ENCODE data around the gene TXLNG.
"Not testable (repeated sequence)": the region's sequence is repeated elsewhere in the genome, so short reads cannot be mapped to it uniquely, and the experiment has no call there.

The TXLNG gene

DNA sequence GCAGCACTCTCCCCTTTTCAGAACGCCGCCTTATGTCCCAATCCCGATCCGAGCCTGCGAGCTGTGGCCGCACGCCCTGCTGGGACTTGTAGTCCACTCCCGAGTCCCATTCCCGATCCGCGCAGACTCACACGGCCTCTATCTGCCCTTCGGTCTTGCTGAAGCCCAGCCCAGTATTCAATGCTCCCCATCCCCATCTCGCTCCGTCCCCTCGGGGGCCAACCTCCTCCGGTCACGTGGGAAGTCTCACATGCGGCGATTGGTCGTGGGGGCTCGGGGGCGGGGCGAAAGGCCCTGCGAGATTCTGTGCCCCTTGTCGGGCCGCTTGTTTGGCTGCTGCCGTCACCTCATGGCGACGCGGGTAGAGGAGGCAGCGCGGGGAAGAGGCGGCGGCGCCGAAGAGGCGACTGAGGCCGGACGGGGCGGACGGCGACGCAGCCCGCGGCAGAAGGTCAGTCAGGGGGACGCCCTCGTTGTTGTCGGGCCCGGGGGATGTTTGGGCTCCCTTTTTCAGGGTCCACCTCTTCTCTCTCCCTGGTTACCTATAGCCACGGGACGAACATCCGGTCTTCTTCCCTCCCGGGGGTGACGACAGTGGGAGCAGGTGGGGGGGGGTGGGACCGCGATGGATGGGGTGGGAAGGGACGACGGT is at the start of gene TXLNG:
Gene TXLNG, plus strand, starts transcription at position 328 of the 652 bp plus-strand sequence. Its CDS starts 22 bp downstream, at position 350.
- H3K36me3 Mint-ChIP-seq (ENCODE audit: low read depth) = peaks cover 12% of the 10 kb centered on the region
- H3K4me1 Mint-ChIP-seq (ENCODE audit: low read depth) = peaks cover 16% of the 10 kb centered on the region
- H3K4me3 Mint-ChIP-seq = peak within 1 kb of the TSS; percentile 91
- H3K9me3 Mint-ChIP-seq = no peaks in the 10 kb centered on the region
- H3K27ac Mint-ChIP-seq = peak within 1 kb of the TSS; percentile 92
- H3K27me3 Mint-ChIP-seq = no peaks in the 10 kb centered on the region

DNA sequence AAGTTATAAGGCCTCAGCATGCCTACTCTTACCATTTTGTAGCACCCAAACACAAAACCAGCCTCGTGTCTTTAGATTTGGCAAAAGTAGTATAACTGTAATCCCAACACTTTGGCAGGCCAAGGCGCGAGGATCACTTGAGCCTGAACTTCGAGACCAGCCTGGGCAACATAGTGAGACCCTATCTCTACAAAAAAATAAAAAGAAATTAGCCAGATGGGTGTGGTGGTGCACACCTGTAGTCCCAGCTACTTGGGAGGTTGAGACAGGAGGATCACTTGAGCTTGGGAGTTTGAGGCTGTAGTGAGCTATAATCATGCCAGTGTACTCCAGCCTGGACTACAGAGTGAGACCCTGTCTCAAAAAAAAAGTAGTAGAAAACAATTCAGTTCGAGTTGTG is 49.2 kb upstream of the TXLNG start:
- Mint-ChIP-seq H3K27me3 (no peaks in the 10 kb centered on the region), H3K36me3 (ENCODE audit: low read depth) (peaks cover 12% of the 10 kb centered on the region), H3K4me1 (ENCODE audit: low read depth) (no peaks in the 10 kb centered on the region), H3K27ac (no peak overlapping the region), H3K9me3 (no peaks in the 10 kb centered on the region), H3K4me3 (no peak overlapping the region)

DNA sequence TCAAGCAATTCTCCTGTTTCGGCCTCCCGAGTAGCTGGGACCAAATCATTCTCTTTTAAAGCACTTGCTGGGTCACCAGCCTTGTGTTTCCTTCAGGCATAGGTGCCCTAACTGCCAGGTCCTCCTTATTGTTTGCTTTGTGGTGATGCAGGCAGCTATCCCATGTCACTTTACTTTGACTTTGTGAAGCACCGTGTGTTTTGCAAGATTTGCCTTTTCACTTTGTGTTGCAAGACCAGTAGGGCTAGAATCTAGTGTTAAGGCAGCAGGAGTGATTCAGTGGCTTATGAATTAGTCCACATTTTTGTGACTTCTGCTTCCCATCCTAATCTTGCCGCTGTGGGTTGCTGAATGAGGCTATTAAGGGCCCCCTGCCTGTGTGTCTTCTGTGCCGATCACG is 46.7 kb upstream of the TXLNG start:
- Mint-ChIP-seq H3K27me3 (no peaks in the 10 kb centered on the region), H3K9me3 (no peaks in the 10 kb centered on the region), H3K36me3 (ENCODE audit: low read depth) (peaks cover 21% of the 10 kb centered on the region), H3K4me1 (ENCODE audit: low read depth) (no peaks in the 10 kb centered on the region), H3K4me3 (no peak overlapping the region), H3K27ac (no peak overlapping the region)

DNA sequence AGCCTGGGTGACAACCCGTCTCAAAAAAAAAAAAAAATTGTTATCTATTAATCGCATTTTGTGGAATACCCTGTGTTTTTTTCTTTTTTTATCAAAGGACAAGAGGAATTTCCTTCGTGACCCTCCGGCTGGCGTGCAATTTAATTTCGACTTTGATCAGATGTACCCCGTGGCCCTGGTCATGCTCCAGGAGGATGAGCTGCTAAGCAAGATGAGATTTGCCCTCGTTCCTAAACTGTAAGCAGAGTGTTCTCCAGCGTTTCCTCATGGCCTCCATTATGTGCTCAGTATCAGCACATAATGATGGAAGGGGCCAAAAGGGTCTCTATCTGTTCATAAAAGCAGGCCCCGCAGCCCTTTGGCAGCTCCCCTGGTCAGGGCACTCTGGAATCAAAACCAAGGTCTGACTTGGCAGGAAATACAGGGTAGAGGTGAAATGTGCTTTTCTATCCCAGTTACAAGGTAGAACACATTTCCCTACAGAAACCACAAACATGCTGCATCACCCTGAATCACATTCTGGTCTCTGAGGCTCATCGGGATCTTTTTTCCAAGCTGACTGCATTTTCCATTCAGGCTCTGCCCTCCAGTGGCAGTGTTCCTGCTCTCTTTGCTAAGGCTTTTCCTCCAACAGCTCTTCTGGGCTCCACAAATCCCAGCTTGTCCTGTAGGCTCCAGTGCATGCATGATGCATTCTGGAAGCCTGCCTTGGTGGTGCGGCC is 42.5 kb upstream of the TXLNG start:
- H3K36me3 Mint-ChIP-seq (ENCODE audit: low read depth) = peaks cover 13% of the 10 kb centered on the region

DNA sequence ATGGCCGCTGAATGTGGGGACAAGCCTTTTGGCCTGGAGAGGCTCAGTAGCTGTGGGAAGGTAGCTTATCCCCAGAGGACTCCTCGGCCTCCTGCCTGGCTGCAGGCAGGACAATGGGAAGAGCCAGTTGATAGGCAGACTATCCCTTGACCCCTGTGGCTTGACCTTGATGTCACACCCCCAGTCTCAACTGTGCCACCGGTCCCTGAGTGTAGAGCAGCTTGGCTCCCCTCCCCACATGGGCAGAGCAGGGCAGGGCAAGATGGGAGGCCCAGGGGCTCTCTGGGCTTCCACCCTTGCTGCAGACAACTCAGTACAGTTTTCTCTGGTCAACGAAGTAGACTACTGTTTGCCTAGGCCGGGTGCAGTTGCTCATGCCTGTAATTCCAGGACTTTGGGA is 41.2 kb upstream of the TXLNG start:
- H3K4me1 Mint-ChIP-seq (ENCODE audit: low read depth) = no peaks in the 10 kb centered on the region
- no peak overlapping the region for H3K4me3 Mint-ChIP-seq
- H3K27me3 Mint-ChIP-seq = no peaks in the 10 kb centered on the region
- peaks cover 13% of the 10 kb centered on the region for H3K36me3 Mint-ChIP-seq (ENCODE audit: low read depth)
- H3K9me3 Mint-ChIP-seq = no peaks in the 10 kb centered on the region
- no peak overlapping the region for H3K27ac Mint-ChIP-seq

More for the DNA sequence above, 42.5 kb upstream of the TXLNG start:
- Mint-ChIP-seq H3K27ac (no peak overlapping the region), H3K4me3 (no peak overlapping the region), H3K4me1 (ENCODE audit: low read depth) (no peaks in the 10 kb centered on the region), H3K27me3 (no peaks in the 10 kb centered on the region), H3K9me3 (no peaks in the 10 kb centered on the region)

DNA sequence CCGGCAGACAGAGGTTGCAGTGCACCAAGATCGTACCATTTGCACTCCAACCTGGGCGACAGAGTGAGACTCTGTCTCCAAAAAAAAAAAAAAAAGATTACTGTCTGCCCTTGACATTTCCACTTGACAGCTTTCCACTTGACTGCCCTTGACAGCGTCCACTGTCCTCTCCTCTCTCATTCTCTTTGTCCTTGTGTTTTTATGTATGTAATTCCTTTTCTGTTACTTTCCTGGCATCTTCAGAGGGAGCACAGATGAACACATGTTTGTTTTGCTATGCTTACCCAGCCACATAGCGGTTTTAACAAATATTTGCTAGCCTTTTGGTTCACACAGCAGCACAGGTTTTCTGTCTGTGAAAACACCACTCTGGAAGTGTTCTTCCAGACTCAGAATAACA is 40.6 kb upstream of the TXLNG start:
- H3K4me3 Mint-ChIP-seq = no peak overlapping the region
- peaks cover 13% of the 10 kb centered on the region for H3K36me3 Mint-ChIP-seq (ENCODE audit: low read depth)
- H3K27me3 Mint-ChIP-seq = no peaks in the 10 kb centered on the region
- no peak overlapping the region for H3K27ac Mint-ChIP-seq
- H3K4me1 Mint-ChIP-seq (ENCODE audit: low read depth) = no peaks in the 10 kb centered on the region
- H3K9me3 Mint-ChIP-seq = no peaks in the 10 kb centered on the region

DNA sequence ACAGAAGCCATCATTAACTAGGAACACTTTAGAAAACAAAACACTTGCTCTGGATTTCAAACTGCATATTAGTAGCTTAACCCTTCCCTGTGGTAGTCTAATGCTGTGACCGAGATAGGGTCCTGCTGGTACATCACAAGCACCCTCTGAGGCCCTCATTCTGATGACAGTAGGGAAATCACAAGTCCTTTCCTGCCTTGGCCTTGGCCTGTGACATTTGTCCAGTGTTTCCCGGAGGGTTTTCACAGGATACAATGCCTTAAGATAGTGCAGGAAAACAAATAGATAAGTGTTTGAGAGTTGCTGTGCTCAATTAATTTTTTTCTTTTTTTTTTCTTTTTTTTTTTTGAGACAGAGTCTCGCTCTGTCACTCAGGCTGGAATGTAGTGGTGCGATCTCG is 37.8 kb upstream of the TXLNG start:
- H3K27ac Mint-ChIP-seq = no peak overlapping the region
- no peaks in the 10 kb centered on the region for H3K9me3 Mint-ChIP-seq
- peaks cover 15% of the 10 kb centered on the region for H3K36me3 Mint-ChIP-seq (ENCODE audit: low read depth)
- no peaks in the 10 kb centered on the region for H3K4me1 Mint-ChIP-seq (ENCODE audit: low read depth)
- no peaks in the 10 kb centered on the region for H3K27me3 Mint-ChIP-seq
- H3K4me3 Mint-ChIP-seq = no peak overlapping the region

DNA sequence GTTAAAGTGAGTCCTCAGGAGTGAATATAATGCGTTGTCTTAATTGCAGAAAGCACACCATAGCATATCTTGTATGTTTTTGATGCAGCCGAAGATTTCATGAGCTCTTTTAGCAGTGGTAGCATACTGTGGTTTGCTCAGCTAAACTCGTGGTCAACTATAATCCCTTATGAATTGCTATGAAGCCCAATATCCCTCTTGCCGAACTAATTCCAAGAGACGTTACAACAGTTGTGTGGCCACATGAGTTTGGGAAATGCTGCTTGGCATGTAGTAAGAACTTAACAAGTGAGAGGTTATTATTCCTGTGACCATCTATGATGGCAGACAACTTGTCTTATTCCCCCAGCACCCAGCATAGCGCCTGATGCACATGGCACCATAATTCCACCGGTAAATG is 36.1 kb upstream of the TXLNG start:
- Mint-ChIP-seq H3K27ac (no peak overlapping the region), H3K9me3 (no peaks in the 10 kb centered on the region), H3K4me1 (ENCODE audit: low read depth) (no peaks in the 10 kb centered on the region), H3K27me3 (no peaks in the 10 kb centered on the region), H3K36me3 (ENCODE audit: low read depth) (peaks cover 19% of the 10 kb centered on the region), H3K4me3 (no peak overlapping the region)

DNA sequence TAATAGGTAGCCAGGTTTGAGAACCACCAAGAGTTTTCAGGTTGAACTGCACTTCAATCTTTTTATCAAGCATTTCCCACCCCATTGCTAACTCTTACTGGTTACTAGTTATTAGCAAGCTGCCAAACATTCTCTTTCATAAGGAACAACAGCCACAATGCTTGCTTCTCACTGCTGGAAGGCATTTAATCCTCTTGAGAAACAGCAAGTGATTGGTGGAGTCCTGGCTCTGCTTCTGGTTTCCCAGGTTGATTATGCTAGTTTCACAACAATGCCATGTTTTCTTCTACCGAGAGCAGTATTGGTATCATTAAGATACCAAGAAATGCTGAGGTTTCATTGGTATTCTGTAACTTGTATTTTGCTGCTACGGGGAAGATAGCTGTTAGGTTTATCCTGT is 32.2 kb upstream of the TXLNG start:
- no peaks in the 10 kb centered on the region for H3K27me3 Mint-ChIP-seq

DNA sequence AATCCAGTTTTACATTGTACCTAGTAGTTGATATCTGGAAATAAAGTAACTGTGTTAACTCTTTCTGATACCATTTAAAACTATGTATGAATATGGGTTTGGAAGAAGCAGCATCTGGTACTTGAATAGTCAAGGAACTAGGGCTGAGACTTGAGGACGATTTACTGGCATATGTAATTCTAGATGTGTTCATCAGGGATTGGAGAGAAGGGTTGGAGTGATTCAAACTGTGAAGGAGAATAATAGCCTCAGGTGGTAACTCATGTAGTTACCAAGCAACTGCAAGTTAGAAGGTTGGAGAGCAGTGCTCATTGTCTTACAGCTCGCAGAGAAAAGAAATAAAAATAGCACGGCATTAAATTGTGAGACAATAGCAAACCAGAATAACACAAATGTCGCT is 29.5 kb upstream of the TXLNG start:
- H3K4me3 Mint-ChIP-seq = no peak overlapping the region
- H3K27me3 Mint-ChIP-seq = no peaks in the 10 kb centered on the region
- H3K36me3 Mint-ChIP-seq (ENCODE audit: low read depth) = peaks cover 31% of the 10 kb centered on the region
- H3K27ac Mint-ChIP-seq = peak overlapping the region; percentile 41
- H3K4me1 Mint-ChIP-seq (ENCODE audit: low read depth) = no peaks in the 10 kb centered on the region
- H3K9me3 Mint-ChIP-seq = no peaks in the 10 kb centered on the region

More for the DNA sequence above, 32.2 kb upstream of the TXLNG start:
- Mint-ChIP-seq H3K4me3 (no peak overlapping the region), H3K4me1 (ENCODE audit: low read depth) (no peaks in the 10 kb centered on the region), H3K36me3 (ENCODE audit: low read depth) (peaks cover 28% of the 10 kb centered on the region), H3K27ac (no peak overlapping the region), H3K9me3 (no peaks in the 10 kb centered on the region)

DNA sequence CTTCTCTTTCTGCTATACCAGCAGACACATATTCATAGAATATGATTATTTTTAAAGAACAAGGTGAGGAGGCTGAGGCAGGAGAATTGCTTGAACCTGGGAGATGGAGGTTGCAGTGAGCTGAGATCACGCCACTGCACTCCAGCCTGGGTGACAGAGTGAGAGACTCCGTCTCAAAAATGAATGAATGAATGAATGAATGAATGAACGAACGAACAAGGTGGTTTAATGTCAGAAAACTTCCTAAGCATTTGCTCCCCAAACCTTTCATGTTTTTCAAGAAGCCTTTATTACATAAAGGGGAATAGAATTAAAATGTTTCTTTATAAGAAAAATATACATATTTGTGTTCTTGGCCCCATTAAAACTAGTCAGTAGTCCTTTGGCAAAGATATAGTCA is 24.8 kb upstream of the TXLNG start:
- not testable (repeated sequence) for H3K27ac Mint-ChIP-seq; H3K27me3 Mint-ChIP-seq; H3K4me1 Mint-ChIP-seq (ENCODE audit: low read depth); H3K4me3 Mint-ChIP-seq; H3K36me3 Mint-ChIP-seq (ENCODE audit: low read depth); H3K9me3 Mint-ChIP-seq

DNA sequence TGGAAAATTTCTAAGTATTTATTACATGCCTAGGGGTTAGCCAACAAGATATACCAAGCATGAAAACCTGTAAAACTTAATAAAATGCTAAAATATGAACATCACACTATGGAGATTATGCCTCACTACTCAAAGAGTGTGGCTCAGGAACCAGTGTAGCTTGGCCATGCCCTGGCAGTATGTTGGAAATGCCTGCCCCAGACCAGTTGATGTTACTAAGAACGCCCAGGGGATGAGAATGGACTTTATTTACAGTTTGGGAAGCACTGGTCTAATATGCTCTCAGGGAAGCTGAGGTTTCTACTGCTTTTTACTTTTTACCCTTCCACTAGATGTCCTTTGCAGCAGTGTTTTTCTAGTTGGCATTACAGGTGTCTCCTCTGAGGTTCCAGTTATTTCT is 23.7 kb upstream of the TXLNG start:
- Mint-ChIP-seq H3K4me1 (ENCODE audit: low read depth) (no peaks in the 10 kb centered on the region), H3K36me3 (ENCODE audit: low read depth) (peaks cover 3% of the 10 kb centered on the region), H3K27me3 (no peaks in the 10 kb centered on the region), H3K4me3 (no peak overlapping the region), H3K27ac (no peak overlapping the region), H3K9me3 (no peaks in the 10 kb centered on the region)

DNA sequence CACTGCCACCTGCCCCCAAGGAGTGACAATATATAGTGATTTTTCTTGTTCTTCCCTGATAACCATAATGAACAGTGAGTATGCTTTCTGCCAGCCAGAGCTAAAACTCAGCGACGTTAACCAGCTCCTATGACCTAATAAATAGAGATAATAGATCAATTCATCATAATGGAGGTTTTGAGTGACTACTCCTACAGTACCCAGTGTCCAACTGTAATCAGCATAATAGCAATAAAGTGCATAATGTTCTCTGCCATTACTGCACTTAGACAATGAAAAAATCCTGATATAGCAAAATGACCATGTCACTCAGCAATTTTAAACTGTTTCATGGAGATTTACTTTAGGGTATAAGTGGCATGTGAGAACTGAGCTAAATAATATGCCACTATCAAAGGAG is 20.7 kb upstream of the TXLNG start:
- Mint-ChIP-seq H3K4me3 (no peak overlapping the region), H3K9me3 (no peaks in the 10 kb centered on the region)

DNA sequence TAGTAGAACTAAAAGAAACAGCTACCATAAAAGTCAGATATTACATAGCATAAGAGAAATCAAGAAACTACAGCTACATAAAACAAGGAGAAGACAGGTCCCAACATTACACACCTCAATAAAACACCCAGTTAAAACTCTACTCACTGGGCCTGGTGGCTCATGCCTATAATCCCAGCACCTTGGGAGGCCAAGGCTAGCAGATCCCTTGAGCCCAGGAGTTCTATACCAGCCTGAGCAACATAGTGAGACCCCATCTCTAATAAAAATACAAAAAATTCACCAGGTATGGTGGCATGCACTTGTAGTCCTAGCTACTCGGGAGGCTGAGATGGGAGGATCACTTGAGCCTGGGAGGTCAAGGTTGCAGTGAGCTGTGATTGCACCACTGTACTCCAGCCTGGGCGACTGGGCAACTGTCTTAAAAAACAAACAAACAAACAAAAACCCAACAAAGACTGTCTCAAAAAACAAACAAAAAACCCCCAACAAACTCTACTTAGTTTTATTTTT is 15.2 kb upstream of the TXLNG start:
- Mint-ChIP-seq H3K36me3 (ENCODE audit: low read depth) (no peaks in the 10 kb centered on the region), H3K4me1 (ENCODE audit: low read depth) (no peaks in the 10 kb centered on the region), H3K9me3 (no peaks in the 10 kb centered on the region), H3K4me3 (no peak overlapping the region), H3K27ac (no peak overlapping the region), H3K27me3 (no peaks in the 10 kb centered on the region)

More for the DNA sequence above, 20.7 kb upstream of the TXLNG start:
- Mint-ChIP-seq H3K4me1 (ENCODE audit: low read depth) (no peaks in the 10 kb centered on the region), H3K27me3 (no peaks in the 10 kb centered on the region), H3K36me3 (ENCODE audit: low read depth) (no peaks in the 10 kb centered on the region), H3K27ac (no peak overlapping the region)

DNA sequence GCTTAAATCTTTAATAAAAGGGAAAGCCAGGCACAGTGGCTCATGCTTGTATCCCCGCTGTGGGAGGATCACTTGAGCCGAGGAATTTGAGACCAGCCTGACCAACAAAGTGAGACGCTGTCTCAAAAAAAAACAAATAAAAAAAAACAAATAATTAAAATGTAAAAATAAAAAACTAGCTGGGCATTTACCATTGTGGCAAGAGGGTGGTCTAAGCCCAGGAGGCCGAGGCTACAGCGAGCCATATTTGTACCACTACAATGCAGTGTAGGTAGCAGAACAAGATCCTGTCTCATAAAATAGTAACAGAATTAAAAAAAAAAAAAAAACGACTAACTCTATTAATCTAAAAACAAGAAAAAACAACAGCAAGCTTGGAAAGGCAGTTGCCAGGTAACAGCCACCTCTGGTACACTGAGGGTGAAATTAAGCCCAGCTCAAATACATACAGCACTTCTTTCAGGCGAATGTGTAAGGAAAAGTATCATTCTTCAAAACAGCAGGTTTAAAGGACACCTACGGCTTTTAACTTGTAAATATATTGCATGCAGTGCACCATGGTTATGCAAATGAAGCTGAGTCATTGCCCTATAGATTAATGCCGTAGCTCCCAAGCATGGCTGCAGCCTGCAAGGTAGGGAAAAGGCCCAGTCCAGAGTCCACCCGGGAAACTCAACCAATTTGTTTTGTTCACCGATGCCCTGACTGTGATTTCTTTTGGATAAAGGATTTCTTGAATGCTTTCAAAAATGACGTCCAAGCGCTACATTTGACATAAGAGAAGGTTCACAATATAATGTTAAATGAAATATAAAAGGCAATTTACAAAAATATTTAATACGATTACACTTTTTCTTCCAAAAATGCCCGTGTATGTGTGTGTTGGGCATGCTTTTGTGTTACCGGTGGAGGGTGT is 14.5 kb upstream of the TXLNG start:
- H3K27ac Mint-ChIP-seq = no peak overlapping the region
- no peaks in the 10 kb centered on the region for H3K36me3 Mint-ChIP-seq (ENCODE audit: low read depth)
- H3K9me3 Mint-ChIP-seq = no peaks in the 10 kb centered on the region
- no peaks in the 10 kb centered on the region for H3K4me1 Mint-ChIP-seq (ENCODE audit: low read depth)
- no peak overlapping the region for H3K4me3 Mint-ChIP-seq
- H3K27me3 Mint-ChIP-seq = no peaks in the 10 kb centered on the region
